Mesendoderm (in vitro differentiated cells): Measurements from ENCODE around the gene CTBP1.

Experiments
- DNase-seq: peaks from one replicate; pipeline ENCODE4 v3.0.0; 2013
- H2AK5ac ChIP-seq: 2 replicates; pipeline ENCODE4 v1.6.1; 2013; ENCODE audit warnings: low read length, inconsistent platforms
- H2BK120ac ChIP-seq: 2 replicates; pipeline ENCODE4 v1.6.1; 2013; ENCODE audit warnings: low read depth, mild to moderate bottlenecking, low read length, moderate library complexity, mixed read lengths
- H2BK15ac ChIP-seq: replicated peaks from 2 replicates; pipeline ENCODE4 v1.6.1; 2013; ENCODE audit warnings: low read depth, mild to moderate bottlenecking, moderate library complexity
- H2BK5ac ChIP-seq: 2 replicates; pipeline ENCODE4 v1.6.1; 2013; ENCODE audit warnings: low read length, inconsistent platforms
- H3K18ac ChIP-seq: 2 replicates; pipeline ENCODE4 v1.6.1; 2013; ENCODE audit warnings: mild to moderate bottlenecking, low read length, mixed read lengths
- H3K23ac ChIP-seq: one replicate; pipeline ENCODE4 v1.6.1; 2013; ENCODE audit warnings: low read length
- H3K27ac ChIP-seq: 2 replicates; pipeline ENCODE4 v1.5.1; 2013; ENCODE audit warnings: low read depth, mild to moderate bottlenecking, inconsistent platforms, low read length, moderate library complexity
- H3K27me3 ChIP-seq: 2 replicates; pipeline ENCODE4 v1.6.1; 2013; ENCODE audit warnings: low read length, control low read depth, mild to moderate bottlenecking, inconsistent platforms; ENCODE audit not compliant: insufficient read depth, poor library complexity
- H3K36me3 ChIP-seq: 2 replicates; pipeline ENCODE4 v1.6.1; 2013; ENCODE audit warnings: low read length, inconsistent platforms; ENCODE audit not compliant: control insufficient read depth, insufficient read depth
- H3K4ac ChIP-seq: one replicate; pipeline ENCODE4 v1.6.1; 2013; ENCODE audit warnings: low read depth, mild to moderate bottlenecking, low read length, moderate library complexity
- H3K4me1 ChIP-seq: 2 replicates; pipeline ENCODE4 v1.6.1; 2013; ENCODE audit warnings: low read depth, low read length, inconsistent platforms; ENCODE audit not compliant: control insufficient read depth
- H3K4me2 ChIP-seq: 2 replicates; pipeline ENCODE4 v1.6.1; 2013; ENCODE audit warnings: low read length
- H3K4me3 ChIP-seq: 2 replicates; pipeline ENCODE4 v1.5.1; 2013; ENCODE audit warnings: mild to moderate bottlenecking, low read length
- H3K56ac ChIP-seq: one replicate; pipeline ENCODE4 v1.6.1; 2013; ENCODE audit warnings: low read length
- H3K79me1 ChIP-seq: 2 replicates; pipeline ENCODE4 v1.6.1; 2013; ENCODE audit warnings: low read length, inconsistent platforms
- H3K79me2 ChIP-seq: 2 replicates; pipeline ENCODE4 v1.6.1; 2013; ENCODE audit warnings: mild to moderate bottlenecking, low read length; ENCODE audit not compliant: control insufficient read depth, insufficient read depth
- H3K9ac ChIP-seq: 2 replicates; pipeline ENCODE4 v1.6.1; 2013; ENCODE audit warnings: low read length, inconsistent platforms
- H4K5ac ChIP-seq: one replicate; pipeline ENCODE4 v1.6.1; 2013; ENCODE audit warnings: low read length
- H4K8ac ChIP-seq: one replicate; pipeline ENCODE4 v1.6.1; 2013; ENCODE audit warnings: low read depth, mild to moderate bottlenecking, control low read depth, low read length, moderate library complexity
- WGBS: extraction: QIAGEN DNeasy Blood & Tissue Kit; methylation state at CpG from one replicate; pipeline ENCODE4 v1.1.7; 2013; ENCODE audit warnings: low lambda C conversion rate, missing lambda C conversion rate; ENCODE audit not compliant: insufficient coverage; ENCODE audit errors: extremely low coverage; 5-methylcytosine and 5-hydroxymethylcytosine counted together

The CTBP1 gene

DNA sequence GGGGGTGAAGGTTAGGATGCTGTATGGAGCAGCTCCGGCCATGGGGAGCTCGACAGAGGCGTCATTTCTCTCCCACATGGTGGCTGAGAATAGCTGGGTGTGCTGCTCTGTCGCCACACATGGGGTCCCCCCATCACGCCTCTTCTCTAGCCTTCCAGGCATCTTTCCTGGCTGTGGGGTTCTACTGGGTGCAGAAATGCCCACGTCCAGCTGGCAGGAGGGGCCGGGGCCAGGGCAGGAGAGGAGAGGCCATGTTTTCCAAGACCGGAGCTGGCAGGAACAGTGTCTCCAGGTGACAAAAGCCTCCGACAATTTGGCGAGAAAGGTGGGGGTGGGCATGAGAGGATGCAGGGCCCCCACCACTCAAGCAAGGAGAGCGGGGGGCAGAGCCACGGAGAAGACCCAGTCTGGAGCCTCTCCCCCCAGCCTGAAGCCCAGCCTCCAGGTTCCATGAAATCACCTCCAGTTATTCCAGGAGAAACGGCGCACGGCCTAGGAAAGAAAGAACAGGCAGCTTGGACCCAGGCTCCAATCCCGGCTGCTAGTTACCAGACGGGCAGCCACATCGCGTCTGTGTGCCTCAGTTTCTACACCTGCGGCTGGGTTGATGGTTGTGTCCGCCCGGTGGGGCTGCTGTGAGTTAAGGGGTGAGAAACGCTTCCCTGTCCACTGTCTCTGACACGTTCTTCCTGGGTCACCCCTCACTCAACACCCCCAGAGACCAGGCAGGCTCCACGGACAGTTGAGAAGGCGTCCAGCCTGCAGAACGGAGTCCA, 49.2 kb downstream of the CTBP1 start:
- H2BK5ac ChIP-seq, result no peak overlapping the region
- DNase-seq, result no peak
- no peak overlapping the region for H3K23ac ChIP-seq
- no peak overlapping the region for H3K56ac ChIP-seq
- WGBS, result no CpG with 5 or more reads among the region's 27 CpGs
- no peak overlapping the region for H2AK5ac ChIP-seq
- no peaks in the 10 kb centered on the region for H3K79me1 ChIP-seq
- H3K4me2 ChIP-seq, result no peak overlapping the region
- no peak overlapping the region for H3K4ac ChIP-seq
- no peak overlapping the region for H4K5ac ChIP-seq
- no peak overlapping the region for H3K18ac ChIP-seq
- no peak overlapping the region for H2BK120ac ChIP-seq
- H3K27me3 ChIP-seq, result no peaks in the 10 kb centered on the region
- no peak overlapping the region for H2BK15ac ChIP-seq
- H3K4me1 ChIP-seq, result no peaks in the 10 kb centered on the region
- no peaks in the 10 kb centered on the region for H3K36me3 ChIP-seq
- H3K27ac ChIP-seq, result no peak overlapping the region
- no peak overlapping the region for H4K8ac ChIP-seq
- no peaks in the 10 kb centered on the region for H3K79me2 ChIP-seq
- no peak overlapping the region for H3K9ac ChIP-seq
- H3K4me3 ChIP-seq, result no peak overlapping the region

GRCh38 chr4:1198098-1198844, 50.7 kb downstream of the CTBP1 start:
- H4K5ac ChIP-seq, result no peak overlapping the region
- H3K79me2 ChIP-seq, result no peaks in the 10 kb centered on the region
- no peaks in the 10 kb centered on the region for H3K27me3 ChIP-seq
- H2BK15ac ChIP-seq, result no peak overlapping the region
- no peak overlapping the region for H2BK120ac ChIP-seq
- no peak overlapping the region for H4K8ac ChIP-seq
- H3K27ac ChIP-seq, result no peak overlapping the region
- no peak overlapping the region for H2BK5ac ChIP-seq
- H2AK5ac ChIP-seq, result no peak overlapping the region
- H3K4ac ChIP-seq, result no peak overlapping the region
- no peak overlapping the region for H3K4me3 ChIP-seq
- no peak overlapping the region for H3K23ac ChIP-seq
- no peak overlapping the region for H3K4me2 ChIP-seq
- no peaks in the 10 kb centered on the region for H3K36me3 ChIP-seq
- no peak for DNase-seq
- no CpG with 5 or more reads among the region's 24 CpGs for WGBS
- no peak overlapping the region for H3K56ac ChIP-seq
- no peaks in the 10 kb centered on the region for H3K4me1 ChIP-seq
- no peak overlapping the region for H3K9ac ChIP-seq
- no peak overlapping the region for H3K18ac ChIP-seq
- no peaks in the 10 kb centered on the region for H3K79me1 ChIP-seq

DNA sequence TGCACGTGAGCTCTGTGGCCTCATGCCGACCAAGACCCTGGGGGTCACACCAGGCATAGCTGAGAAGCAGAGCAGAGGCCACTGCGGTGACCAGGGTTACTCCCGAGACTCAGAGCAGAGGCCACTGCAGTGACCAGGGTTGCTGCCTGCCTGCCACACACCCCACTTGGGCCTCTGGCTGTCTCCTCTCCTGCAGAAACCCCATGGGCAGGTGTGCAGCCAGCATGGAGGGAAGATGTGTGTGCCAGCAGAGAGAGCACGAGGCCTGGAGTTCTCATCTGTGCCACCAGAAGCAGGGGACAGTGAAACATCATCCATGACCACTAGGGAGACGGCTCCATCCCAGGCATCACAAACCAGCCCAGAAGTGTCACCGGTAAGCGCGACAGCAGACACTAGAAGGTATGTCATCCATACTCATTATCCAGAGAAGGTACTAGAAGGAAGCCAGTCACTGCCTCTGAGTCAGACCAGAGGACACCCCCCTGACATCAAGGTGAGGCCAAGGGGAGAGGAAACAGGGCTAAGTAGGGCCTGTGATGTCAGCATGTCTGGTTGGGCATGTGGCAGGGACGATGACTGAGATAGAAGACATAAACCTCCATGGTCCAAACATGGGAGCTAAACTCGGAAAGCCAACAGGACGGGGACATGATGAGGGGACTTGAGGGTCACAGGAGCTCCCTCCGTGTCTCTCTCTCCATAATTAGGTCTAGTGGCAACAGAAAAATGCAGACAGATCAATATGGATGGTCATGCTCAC, 52.3 kb downstream of the CTBP1 start:
- H3K27me3 ChIP-seq, result no peaks in the 10 kb centered on the region
- no peak overlapping the region for H3K4ac ChIP-seq
- no peak overlapping the region for H4K5ac ChIP-seq
- no peak overlapping the region for H3K18ac ChIP-seq
- H3K27ac ChIP-seq, result no peak overlapping the region
- no CpG with 5 or more reads among the region's 13 CpGs for WGBS
- no peaks in the 10 kb centered on the region for H3K79me2 ChIP-seq
- no peak for DNase-seq
- H3K36me3 ChIP-seq, result no peaks in the 10 kb centered on the region
- H2BK15ac ChIP-seq, result no peak overlapping the region
- no peak overlapping the region for H3K56ac ChIP-seq
- no peak overlapping the region for H4K8ac ChIP-seq
- H3K4me2 ChIP-seq, result no peak overlapping the region
- H3K79me1 ChIP-seq, result no peaks in the 10 kb centered on the region
- H3K4me1 ChIP-seq, result no peaks in the 10 kb centered on the region
- no peak overlapping the region for H3K23ac ChIP-seq
- no peak overlapping the region for H2AK5ac ChIP-seq
- H2BK5ac ChIP-seq, result no peak overlapping the region
- H2BK120ac ChIP-seq, result no peak overlapping the region
- no peak overlapping the region for H3K4me3 ChIP-seq
- H3K9ac ChIP-seq, result no peak overlapping the region

- Histone ChIP-seq H3K27ac (no peak overlapping the region), H3K9ac (no peak overlapping the region), H3K4me2 (no peak overlapping the region), H3K18ac (no peak overlapping the region), H3K23ac (no peak overlapping the region), H2BK15ac (no peak overlapping the region), H3K4ac (no peak overlapping the region), H3K79me1 (no peaks in the 10 kb centered on the region), H4K5ac (no peak overlapping the region), H3K36me3 (no peaks in the 10 kb centered on the region), H3K27me3 (no peaks in the 10 kb centered on the region), H2BK5ac (no peak overlapping the region), H2BK120ac (no peak overlapping the region), H3K4me1 (no peaks in the 10 kb centered on the region), H2AK5ac (no peak overlapping the region), H3K4me3 (no peak overlapping the region), H3K56ac (no peak overlapping the region), H4K8ac (no peak overlapping the region), H3K79me2 (no peaks in the 10 kb centered on the region)
- WGBS, result no CpG with 5 or more reads among the region's 16 CpGs
- DNase-seq, result no peak
These were observed 53.0 kb downstream of the CTBP1 start for GRCh38 chr4:1195891-1196401.

DNA sequence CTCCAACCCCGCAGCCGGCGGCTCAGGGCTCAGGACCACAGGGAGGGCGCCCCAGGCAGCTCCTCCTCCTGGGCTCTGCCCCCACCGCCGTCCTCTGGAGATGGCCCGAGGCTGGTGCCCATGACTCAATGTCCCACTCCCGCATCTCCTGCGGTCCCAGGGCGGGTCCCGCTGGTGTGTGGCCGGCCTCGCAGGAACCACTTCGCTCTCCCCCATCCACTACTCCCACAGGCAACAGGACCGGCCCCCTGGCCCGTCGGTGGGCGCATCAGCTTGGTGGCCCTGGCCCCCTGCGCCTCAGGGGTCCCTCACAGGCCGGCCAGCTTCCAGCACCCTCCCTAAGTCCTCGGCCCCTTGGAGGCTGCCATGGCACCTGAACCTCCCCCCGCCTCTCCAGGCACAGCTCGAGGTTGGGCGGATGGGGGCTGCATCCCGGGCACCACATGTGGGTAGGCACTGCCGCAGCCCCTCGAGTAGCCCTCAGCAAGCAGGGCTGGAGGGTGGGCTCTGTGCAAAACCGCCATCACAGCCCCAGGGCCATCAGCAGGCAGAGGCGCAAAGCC, 53.7 kb downstream of the CTBP1 start:
- Histone ChIP-seq H3K79me2 (no peaks in the 10 kb centered on the region), H3K36me3 (no peaks in the 10 kb centered on the region), H3K9ac (no peak overlapping the region), H3K4me3 (no peak overlapping the region), H3K27me3 (no peaks in the 10 kb centered on the region), H3K56ac (no peak overlapping the region), H3K79me1 (no peaks in the 10 kb centered on the region), H2BK120ac (no peak overlapping the region), H2BK5ac (no peak overlapping the region), H2BK15ac (no peak overlapping the region), H3K27ac (no peak overlapping the region), H3K4me1 (no peaks in the 10 kb centered on the region), H3K23ac (no peak overlapping the region), H4K5ac (no peak overlapping the region), H3K4ac (no peak overlapping the region), H2AK5ac (no peak overlapping the region), H3K18ac (no peak overlapping the region), H4K8ac (no peak overlapping the region), H3K4me2 (no peak overlapping the region)
- DNase-seq, result no peak
- no CpG with 5 or more reads among the region's 29 CpGs for WGBS
